ENCODE data around the gene EGFLAM.
A peak's percentile ranks its signal among the peaks of the same experiment; 100 is the strongest.

EGFLAM gene

GRCh38 chr5:38442247-38442573 is 183.9 kb downstream of the EGFLAM start:
- no peak for DNase-seq (ENCODE audit: low read depth)
- no peak overlapping the region for H3K4me3 ChIP-seq (replicated peaks; ENCODE audit: low read depth, low read length)
- no peak for TF ChIP-seq CTCF (IDR thresholded peaks at IDR 0.05; ENCODE audit: low read length, missing control alignments)

- DNase-seq (ENCODE audit: low read depth): no peak
- no peak for TF ChIP-seq CTCF (IDR thresholded peaks at IDR 0.05; ENCODE audit: low read length, missing control alignments)
These were observed 185.0 kb downstream of the EGFLAM start for GRCh38 chr5:38443390-38443789.

GRCh38 chr5:38445374-38446028 is 187.1 kb downstream of the EGFLAM start:
- H3K4me3 ChIP-seq (replicated peaks; ENCODE audit: low read depth, low read length): peak overlapping the region; percentile 54
- no peak for TF ChIP-seq CTCF (IDR thresholded peaks at IDR 0.05; ENCODE audit: low read length, missing control alignments)
- DNase-seq (ENCODE audit: low read depth): peak; percentile 34

More at GRCh38 chr5:38443390-38443789, 185.0 kb downstream of the EGFLAM start:
- no peak overlapping the region for H3K4me3 ChIP-seq (replicated peaks; ENCODE audit: low read depth, low read length)

GRCh38 chr5:38446029-38446522 is 187.7 kb downstream of the EGFLAM start:
- TF ChIP-seq CTCF (IDR thresholded peaks at IDR 0.05; ENCODE audit: low read length, missing control alignments): no peak
- peak overlapping the region; percentile 54 for H3K4me3 ChIP-seq (replicated peaks; ENCODE audit: low read depth, low read length)
- no peak for DNase-seq (ENCODE audit: low read depth)

- H3K4me3 ChIP-seq (replicated peaks; ENCODE audit: low read depth, low read length): no peak overlapping the region
- TF ChIP-seq CTCF (IDR thresholded peaks at IDR 0.05; ENCODE audit: low read length, missing control alignments): no peak
- no peak for DNase-seq (ENCODE audit: low read depth)
These were observed 188.7 kb downstream of the EGFLAM start for GRCh38 chr5:38447056-38447455.

- no peak for TF ChIP-seq CTCF (IDR thresholded peaks at IDR 0.05; ENCODE audit: low read length, missing control alignments)
These were observed 189.4 kb downstream of the EGFLAM start for GRCh38 chr5:38447786-38448185.

More at GRCh38 chr5:38447786-38448185, 189.4 kb downstream of the EGFLAM start:
- no peak overlapping the region for H3K4me3 ChIP-seq (replicated peaks; ENCODE audit: low read depth, low read length)
- no peak for DNase-seq (ENCODE audit: low read depth)
